Measurements from ENCODE around the gene MICOS13.

The MICOS13 gene

DNA sequence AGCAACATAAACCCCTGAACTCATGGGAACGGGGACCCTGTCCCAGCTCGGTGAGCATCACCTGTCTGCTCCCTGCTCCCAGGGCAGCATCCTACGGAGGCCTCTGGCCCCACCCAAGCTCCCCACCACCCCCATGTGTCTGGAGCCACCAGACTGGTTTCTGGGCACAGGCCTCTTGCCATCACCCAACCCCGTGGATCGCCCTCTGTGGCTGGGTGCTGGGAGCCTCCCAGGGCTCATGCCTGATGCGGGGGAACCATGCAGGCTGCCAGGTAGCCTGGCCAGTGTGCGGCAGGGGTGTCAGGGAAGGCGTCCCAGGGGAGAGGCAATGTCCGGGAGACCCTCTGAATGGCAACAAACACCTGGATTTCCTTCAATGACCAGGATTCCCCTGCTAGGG is 2.7 kb downstream of the MICOS13 start:
- H3K27me3 ChIP-seq (ENCODE audit: control insufficient read depth, low read length): 0 out of 2 replicates have a peak, but pooled peaks cover 2% of the 10 kb centered on the region

GRCh38 chr19:5677136-5677535 is 3.2 kb downstream of the MICOS13 start:
- TF ChIP-seq EZH2phosphoT487 (IDR thresholded peaks at IDR 0.05; ENCODE audit: borderline replicate concordance, low read length): no peak
- TF ChIP-seq, protein P1, sequence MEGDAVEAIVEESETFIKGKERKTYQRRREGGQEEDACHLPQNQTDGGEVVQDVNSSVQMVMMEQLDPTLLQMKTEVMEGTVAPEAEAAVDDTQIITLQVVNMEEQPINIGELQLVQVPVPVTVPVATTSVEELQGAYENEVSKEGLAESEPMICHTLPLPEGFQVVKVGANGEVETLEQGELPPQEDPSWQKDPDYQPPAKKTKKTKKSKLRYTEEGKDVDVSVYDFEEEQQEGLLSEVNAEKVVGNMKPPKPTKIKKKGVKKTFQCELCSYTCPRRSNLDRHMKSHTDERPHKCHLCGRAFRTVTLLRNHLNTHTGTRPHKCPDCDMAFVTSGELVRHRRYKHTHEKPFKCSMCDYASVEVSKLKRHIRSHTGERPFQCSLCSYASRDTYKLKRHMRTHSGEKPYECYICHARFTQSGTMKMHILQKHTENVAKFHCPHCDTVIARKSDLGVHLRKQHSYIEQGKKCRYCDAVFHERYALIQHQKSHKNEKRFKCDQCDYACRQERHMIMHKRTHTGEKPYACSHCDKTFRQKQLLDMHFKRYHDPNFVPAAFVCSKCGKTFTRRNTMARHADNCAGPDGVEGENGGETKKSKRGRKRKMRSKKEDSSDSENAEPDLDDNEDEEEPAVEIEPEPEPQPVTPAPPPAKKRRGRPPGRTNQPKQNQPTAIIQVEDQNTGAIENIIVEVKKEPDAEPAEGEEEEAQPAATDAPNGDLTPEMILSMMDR (IDR thresholded peaks at IDR 0.05; ENCODE audit: low read depth, low read length, poor library complexity, severe bottlenecking): no peak
- Histone ChIP-seq H3K4me2 (ENCODE audit: low read length) (no peak overlapping the region), H3K36me3 (ENCODE audit: control insufficient read depth, low read length) (peaks cover 6% of the 10 kb centered on the region), H3K9me2 (replicated peaks; ENCODE audit: control insufficient read depth, low read length) (no peaks in the 10 kb centered on the region), H3F3A (ENCODE audit: control insufficient read depth, insufficient read depth) (no peaks in the 10 kb centered on the region), H3K79me2 (ENCODE audit: control insufficient read depth, low read length) (peaks cover 11% of the 10 kb centered on the region), H3K4me3 (ENCODE audit: low read length) (no peak overlapping the region), H3K27me3 (ENCODE audit: control insufficient read depth, low read length) (0 out of 2 replicates have a peak, but pooled peaks cover 2% of the 10 kb centered on the region), H4K20me1 (ENCODE audit: control insufficient read depth, insufficient read depth, low read depth, low read length) (no peaks in the 10 kb centered on the region), H3K4me1 (ENCODE audit: control insufficient read depth, low read length) (peaks cover 13% of the 10 kb centered on the region), H3K9me3 (ENCODE audit: control insufficient read depth, insufficient read depth, low read length) (no peaks in the 10 kb centered on the region), H3K27ac (ENCODE audit: low read depth, low read length) (no peak overlapping the region)

More for the DNA sequence above, 2.7 kb downstream of the MICOS13 start:
- H3K4me1 ChIP-seq (ENCODE audit: control insufficient read depth, low read length): peaks cover 13% of the 10 kb centered on the region
- H3K4me3 ChIP-seq (ENCODE audit: low read length): no peak overlapping the region
- H4K20me1 ChIP-seq (ENCODE audit: control insufficient read depth, insufficient read depth, low read depth, low read length): no peaks in the 10 kb centered on the region
- H3K79me2 ChIP-seq (ENCODE audit: control insufficient read depth, low read length): peaks cover 11% of the 10 kb centered on the region
- no peaks in the 10 kb centered on the region for H3K9me3 ChIP-seq (ENCODE audit: control insufficient read depth, insufficient read depth, low read length)
- H3K27ac ChIP-seq (ENCODE audit: low read depth, low read length): no peak overlapping the region
- TF ChIP-seq, protein P1 (IDR thresholded peaks at IDR 0.05; ENCODE audit: low read depth, low read length, poor library complexity, severe bottlenecking): no peak
- no peak for TF ChIP-seq EZH2phosphoT487 (IDR thresholded peaks at IDR 0.05; ENCODE audit: borderline replicate concordance, low read length)
- H3F3A ChIP-seq (ENCODE audit: control insufficient read depth, insufficient read depth): no peaks in the 10 kb centered on the region
- no peaks in the 10 kb centered on the region for H3K9me2 ChIP-seq (replicated peaks; ENCODE audit: control insufficient read depth, low read length)
- peaks cover 5% of the 10 kb centered on the region for H3K36me3 ChIP-seq (ENCODE audit: control insufficient read depth, low read length)
- no peak overlapping the region for H3K4me2 ChIP-seq (ENCODE audit: low read length)

- Histone ChIP-seq H4K20me1 (ENCODE audit: control insufficient read depth, insufficient read depth, low read depth, low read length) (no peaks in the 10 kb centered on the region), H3K4me1 (ENCODE audit: control insufficient read depth, low read length) (peaks cover 13% of the 10 kb centered on the region), H3K36me3 (ENCODE audit: control insufficient read depth, low read length) (peaks cover 10% of the 10 kb centered on the region), H3F3A (ENCODE audit: control insufficient read depth, insufficient read depth) (no peaks in the 10 kb centered on the region), H3K79me2 (ENCODE audit: control insufficient read depth, low read length) (peaks cover 11% of the 10 kb centered on the region), H3K9me3 (ENCODE audit: control insufficient read depth, insufficient read depth, low read length) (no peaks in the 10 kb centered on the region), H3K4me3 (ENCODE audit: low read length) (no peak overlapping the region), H3K4me2 (ENCODE audit: low read length) (no peak overlapping the region), H3K27ac (ENCODE audit: low read depth, low read length) (no peak overlapping the region), H3K9me2 (replicated peaks; ENCODE audit: control insufficient read depth, low read length) (no peaks in the 10 kb centered on the region), H3K27me3 (ENCODE audit: control insufficient read depth, low read length) (0 out of 2 replicates have a peak, but pooled peaks cover 2% of the 10 kb centered on the region)
- TF ChIP-seq, protein P1 (IDR thresholded peaks at IDR 0.05; ENCODE audit: low read depth, low read length, poor library complexity, severe bottlenecking): no peak
- TF ChIP-seq EZH2phosphoT487 (IDR thresholded peaks at IDR 0.05; ENCODE audit: borderline replicate concordance, low read length): no peak
These were observed 3.6 kb downstream of the MICOS13 start for GRCh38 chr19:5676772-5677105.
